Right atrium auricular region (tissue), 2 donors: ENCODE data around the gene ZNF423. TPM values are rescaled to one million over a fixed set of nuclear protein-coding genes. Genes with fewer than 3 reads are reported as not detected.

ENCODE experiments used
- DNase-seq: peaks from one replicate; pipeline ENCODE4 v3.0.0-alpha.2; 2019; ENCODE audit warnings: low spot score
- H3K27ac ChIP-seq, 2 donors: fragments of 200-600 bp; sonication (generic); 1 replicate in 1 of 2; 2 replicates in 1 of 2; pipeline ENCODE4 v1.5.1; 2016 to 2019
- H3K27me3 ChIP-seq, 2 donors: fragments of 200-600 bp; sonication (generic); one replicate each; pipeline versions ENCODE4 v1.5.1 to v1.6.0; 2017 to 2019
- H3K36me3 ChIP-seq: fragments of 200-600 bp; sonication (generic); one replicate; pipeline ENCODE4 v1.5.1; 2016
- H3K4me1 ChIP-seq, 2 donors: fragments of 200-600 bp; sonication (generic); one replicate each; pipeline versions ENCODE4 v1.5.1 to v1.6.0; 2017 to 2019
- H3K4me3 ChIP-seq, 2 donors: fragments of 200-600 bp; sonication (generic); 1 replicate in 1 of 2; 2 replicates in 1 of 2; pipeline ENCODE4 v1.5.1; 2017 to 2019; ENCODE audit warnings: mild to moderate bottlenecking in 1 of 2, moderate library complexity in 1 of 2
- H3K9me3 ChIP-seq, 2 donors: fragments of 200-600 bp; sonication (generic); one replicate each; pipeline ENCODE4 v1.5.1; 2019
- total RNA-seq, 2 donors: library from RNA; depleted of rRNA; stranded (reverse); fragments of >200 nt; gene quantifications; one replicate each; pipeline ENCODE4 v1.1.0, GENCODE V29; 2016
- TF ChIP-seq, protein P1 (sequence below), 2 donors: fragments of 200-600 bp; sonication (generic); IDR thresholded peaks; one replicate each; pipeline ENCODE4 v1.5.1; 2019; ENCODE audit warnings: antibody characterized with exemption in 2 of 2

ZNF423 gene
- total RNA-seq, 2 donors from 2014 or later = 8.5 to 10.7 TPM

GRCh38 chr16:49744244-49745220 lies 111.4 kb downstream of the ZNF423 start:
- H3K36me3 ChIP-seq = no peaks in the 10 kb centered on the region
- no peak overlapping the region for H3K4me3 ChIP-seq
- no peaks in the 10 kb centered on the region for H3K27me3 ChIP-seq
- TF ChIP-seq, protein P1, sequence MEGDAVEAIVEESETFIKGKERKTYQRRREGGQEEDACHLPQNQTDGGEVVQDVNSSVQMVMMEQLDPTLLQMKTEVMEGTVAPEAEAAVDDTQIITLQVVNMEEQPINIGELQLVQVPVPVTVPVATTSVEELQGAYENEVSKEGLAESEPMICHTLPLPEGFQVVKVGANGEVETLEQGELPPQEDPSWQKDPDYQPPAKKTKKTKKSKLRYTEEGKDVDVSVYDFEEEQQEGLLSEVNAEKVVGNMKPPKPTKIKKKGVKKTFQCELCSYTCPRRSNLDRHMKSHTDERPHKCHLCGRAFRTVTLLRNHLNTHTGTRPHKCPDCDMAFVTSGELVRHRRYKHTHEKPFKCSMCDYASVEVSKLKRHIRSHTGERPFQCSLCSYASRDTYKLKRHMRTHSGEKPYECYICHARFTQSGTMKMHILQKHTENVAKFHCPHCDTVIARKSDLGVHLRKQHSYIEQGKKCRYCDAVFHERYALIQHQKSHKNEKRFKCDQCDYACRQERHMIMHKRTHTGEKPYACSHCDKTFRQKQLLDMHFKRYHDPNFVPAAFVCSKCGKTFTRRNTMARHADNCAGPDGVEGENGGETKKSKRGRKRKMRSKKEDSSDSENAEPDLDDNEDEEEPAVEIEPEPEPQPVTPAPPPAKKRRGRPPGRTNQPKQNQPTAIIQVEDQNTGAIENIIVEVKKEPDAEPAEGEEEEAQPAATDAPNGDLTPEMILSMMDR (IDR thresholded peaks at IDR 0.05) = no peak
- no peak for DNase-seq
- H3K27ac ChIP-seq = no peak overlapping the region
- H3K9me3 ChIP-seq = no peaks in the 10 kb centered on the region
- H3K4me1 ChIP-seq = no peaks in the 10 kb centered on the region

GRCh38 chr16:49743658-49744057 lies 112.3 kb downstream of the ZNF423 start:
- Histone ChIP-seq H3K4me3 (no peak overlapping the region), H3K27ac (no peak overlapping the region), H3K9me3 (no peaks in the 10 kb centered on the region), H3K4me1 (no peaks in the 10 kb centered on the region), H3K27me3 (no peaks in the 10 kb centered on the region), H3K36me3 (no peaks in the 10 kb centered on the region)
- TF ChIP-seq, protein P1 (IDR thresholded peaks at IDR 0.05) = no peak
- no peak for DNase-seq

- TF ChIP-seq, protein P1 (IDR thresholded peaks at IDR 0.05) = no peak
- H3K27ac ChIP-seq = no peak overlapping the region
- no peaks in the 10 kb centered on the region for H3K4me1 ChIP-seq
- H3K27me3 ChIP-seq = no peaks in the 10 kb centered on the region
- no peak for DNase-seq
- H3K4me3 ChIP-seq = no peak overlapping the region
- no peaks in the 10 kb centered on the region for H3K36me3 ChIP-seq
- no peaks in the 10 kb centered on the region for H3K9me3 ChIP-seq
Observed at GRCh38 chr16:49743203-49743464, 112.8 kb downstream of the ZNF423 start.

DNA sequence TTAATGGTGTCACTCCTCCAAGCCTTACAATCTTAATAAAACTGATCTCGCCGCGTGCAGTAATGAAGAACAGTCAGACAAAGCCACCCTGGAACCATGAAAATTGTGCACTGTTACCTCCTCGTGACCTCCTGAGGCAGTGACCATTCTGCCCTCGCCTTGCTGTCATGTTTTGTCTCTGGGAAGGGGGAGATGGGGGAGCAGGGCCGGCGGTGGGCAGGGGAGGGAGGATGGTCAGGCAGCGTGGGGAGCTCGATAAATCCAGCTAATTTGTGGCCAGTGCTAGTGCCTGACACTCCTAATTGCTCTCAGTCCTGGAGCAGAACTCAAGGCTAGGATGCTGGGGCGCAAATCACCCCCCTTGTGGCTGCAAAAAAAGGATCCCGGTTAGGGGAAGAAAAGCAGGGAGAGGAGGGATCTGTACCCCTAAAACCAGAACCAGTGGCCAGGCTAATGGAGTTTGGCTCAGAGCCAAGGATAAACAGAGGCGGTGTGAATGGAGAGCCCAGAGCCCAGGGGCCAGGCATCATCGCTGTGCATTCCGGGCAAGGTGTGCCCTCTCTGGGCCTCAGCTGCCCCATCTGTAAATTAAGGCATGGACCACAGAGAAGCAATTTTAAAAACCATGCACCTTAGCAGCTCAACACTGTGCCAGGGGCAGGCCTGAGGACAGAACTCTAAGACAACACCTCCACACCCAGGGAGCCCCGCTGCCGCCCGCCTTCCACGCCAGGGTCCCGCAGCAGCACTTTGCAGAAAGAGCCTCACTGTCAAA lies 113.3 kb downstream of the ZNF423 start:
- no peaks in the 10 kb centered on the region for H3K27me3 ChIP-seq
- DNase-seq = no peak
- TF ChIP-seq, protein P1 (IDR thresholded peaks at IDR 0.05) = no peak
- H3K4me3 ChIP-seq = no peak overlapping the region
- H3K9me3 ChIP-seq = no peaks in the 10 kb centered on the region
- H3K36me3 ChIP-seq = no peaks in the 10 kb centered on the region
- H3K4me1 ChIP-seq = no peaks in the 10 kb centered on the region
- no peak overlapping the region for H3K27ac ChIP-seq

DNA sequence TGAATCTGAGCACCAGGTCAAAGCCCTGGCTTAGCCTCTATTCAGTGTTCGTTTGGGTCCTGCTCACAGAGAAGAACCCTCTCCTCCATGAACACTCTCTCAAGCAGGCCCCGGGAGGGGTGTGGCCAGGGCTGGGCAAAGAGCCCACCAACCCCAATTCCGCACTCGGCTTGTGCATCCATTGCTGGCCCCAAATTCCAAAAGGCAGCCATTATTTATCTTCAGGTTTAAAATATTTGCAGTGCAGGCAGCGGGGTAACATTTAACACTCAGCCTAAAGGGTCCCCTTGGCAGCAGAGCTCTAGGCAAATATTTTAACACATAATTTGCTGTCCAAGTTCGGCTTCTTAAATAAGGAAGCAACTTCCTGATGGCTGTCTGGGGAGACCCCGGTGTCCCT lies 115.7 kb downstream of the ZNF423 start:
- no peaks in the 10 kb centered on the region for H3K36me3 ChIP-seq
- DNase-seq = no peak
- no peak overlapping the region for H3K4me3 ChIP-seq
- TF ChIP-seq, protein P1 (IDR thresholded peaks at IDR 0.05) = no peak
- H3K27me3 ChIP-seq = no peaks in the 10 kb centered on the region
- H3K9me3 ChIP-seq = no peaks in the 10 kb centered on the region
- H3K27ac ChIP-seq = no peak overlapping the region
- H3K4me1 ChIP-seq = no peaks in the 10 kb centered on the region
